HG03025 (cell line): Measurements from ENCODE around the gene SMIM24.

ENCODE experiments used
- ATAC-seq: cut with Tn5 transposase; IDR thresholded peaks from one replicate; pipeline ENCODE4 v1.9.1; 2021; ENCODE audit warnings: mild to moderate bottlenecking, moderate library complexity; ENCODE audit not compliant: unreplicated experiment, low FRiP score

SMIM24 gene

GRCh38 chr19:3476830-3477229, 3.5 kb downstream of the SMIM24 start:
- ATAC-seq = no peak

DNA sequence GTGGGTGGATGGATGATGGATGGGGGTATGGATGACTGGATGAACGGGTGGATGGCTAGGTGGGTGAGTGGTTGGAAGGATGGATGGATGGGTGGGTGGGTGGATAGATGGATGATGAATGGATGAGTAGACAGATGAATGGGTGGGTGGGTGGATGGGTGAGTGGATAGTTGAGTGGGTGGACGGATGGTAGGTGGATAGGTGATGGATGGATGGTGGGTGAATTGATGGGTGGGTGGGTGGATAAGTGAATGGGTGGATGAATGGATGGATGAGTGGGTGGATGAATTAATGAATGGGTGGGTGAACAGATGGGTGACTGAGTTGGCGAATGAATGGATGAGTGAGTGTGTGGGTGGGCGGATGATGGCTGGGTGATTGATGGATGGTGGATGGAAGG, 4.9 kb downstream of the SMIM24 start:
- ATAC-seq = no peak

DNA sequence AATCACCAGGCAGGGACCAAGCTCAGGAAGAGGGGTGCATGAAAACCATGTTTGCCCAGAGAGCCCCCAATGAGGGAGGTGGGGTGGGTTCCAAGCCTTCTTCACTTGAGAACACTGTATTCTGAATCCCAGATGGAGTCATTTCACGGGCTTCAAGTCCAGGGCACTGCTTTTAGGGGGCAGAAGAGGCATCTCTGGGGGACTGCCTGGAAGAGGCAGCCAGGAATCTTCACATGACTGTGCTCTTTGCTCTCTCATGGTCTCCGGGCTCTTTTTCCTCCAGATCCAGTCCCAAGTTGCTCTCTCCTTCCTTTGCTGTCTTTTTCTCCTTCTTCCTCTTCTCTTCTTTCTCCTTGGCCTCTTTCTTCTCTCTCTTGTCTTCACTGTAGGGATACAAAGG, 5.7 kb downstream of the SMIM24 start:
- no peak for ATAC-seq

- no peak for ATAC-seq
Observed at GRCh38 chr19:3474010-3474409, 6.3 kb downstream of the SMIM24 start.

DNA sequence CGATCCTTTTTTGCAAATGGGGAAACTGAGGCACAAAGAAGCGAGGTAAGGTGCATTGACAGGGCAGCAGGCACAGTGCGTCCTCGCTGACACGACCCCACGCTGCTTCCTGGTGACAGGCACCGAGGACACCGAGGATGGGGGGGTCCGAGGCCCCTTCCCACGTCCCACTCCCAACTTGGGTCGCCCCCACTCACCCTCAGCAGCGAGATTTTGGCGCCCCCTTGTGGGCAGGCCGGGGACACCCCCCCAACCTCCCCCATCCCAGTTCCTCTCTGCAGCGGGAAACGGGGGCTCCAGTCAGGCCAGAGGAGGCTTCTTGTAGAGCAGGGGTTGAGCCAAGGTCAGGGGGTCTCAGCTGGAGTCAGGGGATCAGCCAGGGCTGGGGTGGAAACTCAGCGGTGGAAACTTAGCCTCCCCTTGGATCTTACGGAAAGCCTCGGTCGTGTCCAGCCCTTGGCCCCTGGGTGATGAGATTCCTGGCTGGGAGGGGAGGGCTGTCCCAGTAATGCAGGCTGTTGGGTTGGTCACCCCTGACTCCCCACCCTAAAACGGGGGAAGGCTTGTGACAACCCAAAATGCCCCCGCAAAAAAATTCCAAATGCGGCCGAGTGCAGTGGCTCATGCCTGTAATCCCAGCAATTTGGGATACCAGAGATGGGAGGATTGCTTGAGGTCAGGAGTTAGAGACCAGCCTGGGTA, 8.2 kb downstream of the SMIM24 start:
- no peak for ATAC-seq

DNA sequence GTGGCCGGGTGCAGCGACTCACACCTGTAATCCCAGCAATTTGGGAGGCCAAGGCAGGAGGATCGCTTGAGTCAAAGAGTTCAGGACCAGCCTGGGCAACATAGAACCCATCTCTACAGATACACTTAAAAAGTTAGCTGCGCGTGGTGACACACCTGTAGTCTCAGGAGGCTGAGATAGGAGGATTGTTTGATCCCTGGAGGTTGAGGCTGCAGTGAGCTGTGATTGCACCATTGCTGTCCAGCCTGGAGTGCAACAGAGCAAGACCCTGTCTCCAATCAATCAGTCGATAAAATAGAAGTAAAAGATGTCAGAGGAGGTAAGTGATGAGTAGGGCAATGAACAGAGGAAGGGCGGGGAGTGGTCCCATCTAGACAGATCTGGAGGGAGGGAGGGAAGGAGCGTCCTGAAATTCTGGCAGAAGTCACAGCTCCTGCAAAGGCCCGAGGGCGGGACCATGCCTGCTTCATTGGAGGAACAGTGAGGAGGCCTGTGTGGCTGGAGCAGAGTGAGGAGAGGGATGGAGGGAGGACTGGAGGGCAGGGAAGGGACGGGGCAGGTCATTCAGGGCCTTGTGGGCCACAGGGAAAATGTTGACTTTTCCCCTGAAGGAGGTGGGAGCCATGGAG, 9.7 kb downstream of the SMIM24 start:
- no peak for ATAC-seq

GRCh38 chr19:3469638-3470499, 10.5 kb downstream of the SMIM24 start:
- no peak for ATAC-seq

GRCh38 chr19:3468211-3468610, 12.1 kb downstream of the SMIM24 start:
- no peak for ATAC-seq

DNA sequence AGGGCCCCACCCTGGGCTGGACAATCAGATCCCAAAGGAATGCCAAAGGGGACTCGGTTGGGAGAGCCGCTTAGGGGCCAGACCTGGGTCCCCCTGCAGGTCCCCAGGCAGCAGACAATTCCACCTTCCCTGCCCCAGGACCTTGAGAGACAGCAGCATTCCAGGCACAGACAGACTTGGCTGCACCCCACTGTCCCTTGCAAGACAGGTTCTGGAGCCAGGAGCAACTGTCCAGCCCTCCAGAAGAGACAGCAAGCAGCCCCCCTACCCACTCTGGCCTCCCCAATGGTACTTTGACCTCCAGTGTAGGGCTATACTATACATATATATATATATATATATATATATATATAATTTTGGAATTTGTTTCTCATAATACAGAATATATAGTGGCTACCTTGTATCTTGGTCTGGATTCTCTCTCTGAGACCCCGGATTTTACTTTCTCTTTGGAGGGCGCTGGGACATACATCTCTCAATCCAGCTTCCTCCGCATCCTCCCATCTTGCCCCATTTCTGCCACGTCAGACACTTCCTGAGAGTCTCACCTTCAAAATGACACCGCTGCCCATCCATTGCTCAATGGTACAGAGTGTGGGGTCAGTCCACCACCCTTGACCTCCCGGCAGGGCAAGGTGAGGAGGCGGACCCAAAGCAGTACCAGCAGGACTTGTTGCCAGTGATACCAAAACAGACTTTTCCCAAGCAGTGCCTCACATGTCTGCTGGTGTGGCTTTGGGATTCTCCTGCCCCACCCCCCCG, 12.7 kb downstream of the SMIM24 start:
- ATAC-seq = no peak

DNA sequence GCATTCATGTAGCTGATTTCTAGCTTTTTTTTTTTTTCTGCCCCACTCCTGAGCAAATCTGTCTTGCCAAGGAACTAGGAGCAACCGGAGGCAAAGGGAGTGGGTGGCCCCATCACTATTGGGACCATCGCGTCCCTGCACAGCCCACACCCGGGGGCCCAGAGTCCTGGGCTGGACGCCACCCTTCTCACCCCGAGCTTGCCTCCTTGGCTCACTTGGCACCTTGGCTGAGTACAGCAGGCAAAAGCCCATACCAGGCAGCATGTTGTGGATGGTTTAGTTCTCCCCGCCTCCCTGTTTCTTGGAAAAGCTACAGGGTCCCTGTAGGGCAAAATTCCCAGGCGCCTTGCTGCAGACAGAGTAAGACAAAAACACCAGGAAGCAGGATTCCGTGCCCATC, 13.7 kb downstream of the SMIM24 start:
- no peak for ATAC-seq

DNA sequence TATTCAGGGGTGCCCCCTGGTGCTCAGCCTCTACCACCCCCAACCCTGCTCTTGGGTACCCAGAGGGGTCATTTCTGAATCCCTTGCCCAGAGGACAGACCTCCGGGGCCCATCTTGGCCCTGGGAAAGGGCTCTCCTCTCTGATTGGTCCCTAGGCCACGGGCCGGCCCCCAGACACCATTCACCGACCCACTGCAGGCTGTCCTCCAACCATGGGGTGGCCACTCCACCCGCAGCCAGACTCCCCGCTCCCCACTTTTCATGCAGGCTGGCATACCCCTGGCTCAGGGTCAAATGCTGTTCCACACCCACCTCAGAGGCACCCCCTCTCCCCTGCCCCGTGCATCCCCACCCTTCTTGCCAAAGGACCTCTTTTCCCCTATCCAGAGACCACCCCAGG, 14.8 kb downstream of the SMIM24 start:
- no peak for ATAC-seq

- ATAC-seq = no peak
Observed at GRCh38 chr19:3464587-3465235, 15.6 kb downstream of the SMIM24 start.

DNA sequence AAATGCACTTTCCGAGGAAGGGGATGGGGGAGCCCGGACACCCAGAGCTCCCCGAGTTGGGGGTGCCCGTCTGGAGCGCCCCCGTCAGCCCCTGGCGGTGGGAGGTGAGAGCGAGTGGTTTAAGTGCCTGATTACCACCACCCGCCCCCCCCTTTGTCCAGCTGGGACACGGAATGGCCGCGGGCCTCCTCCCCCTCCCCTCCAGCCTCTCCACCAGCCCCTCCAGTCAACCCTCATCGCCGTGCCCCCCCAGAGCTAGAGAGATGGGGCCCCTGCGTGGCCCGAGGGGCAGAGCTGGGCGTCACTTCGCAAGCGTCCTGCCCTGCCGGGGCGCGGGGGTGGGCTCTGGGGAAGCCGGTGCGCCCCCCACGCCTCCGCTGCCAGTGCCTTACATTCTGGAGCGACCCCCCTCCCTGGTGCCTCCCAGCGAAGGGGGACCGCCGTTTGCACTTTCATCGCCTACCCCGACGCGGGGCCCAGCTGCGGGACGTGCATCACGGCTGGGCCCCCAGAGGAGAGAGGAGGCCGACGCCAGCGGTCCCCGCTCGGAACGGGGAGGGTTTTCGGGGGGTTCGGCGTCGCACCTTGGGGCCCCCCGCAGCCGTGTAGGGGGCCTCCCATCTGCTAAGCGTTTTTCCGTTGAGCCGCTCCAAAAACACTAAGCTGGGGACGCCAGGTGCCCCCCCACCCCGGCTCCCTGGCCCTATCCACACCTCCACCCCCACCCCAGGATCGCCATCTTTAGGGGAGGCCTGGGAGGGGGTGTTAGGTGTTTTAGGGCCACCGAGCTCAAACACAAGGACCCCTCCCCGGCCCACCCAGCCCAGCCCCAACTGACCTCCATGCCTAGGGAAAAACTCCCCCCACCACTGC, 16.4 kb downstream of the SMIM24 start:
- no peak for ATAC-seq

DNA sequence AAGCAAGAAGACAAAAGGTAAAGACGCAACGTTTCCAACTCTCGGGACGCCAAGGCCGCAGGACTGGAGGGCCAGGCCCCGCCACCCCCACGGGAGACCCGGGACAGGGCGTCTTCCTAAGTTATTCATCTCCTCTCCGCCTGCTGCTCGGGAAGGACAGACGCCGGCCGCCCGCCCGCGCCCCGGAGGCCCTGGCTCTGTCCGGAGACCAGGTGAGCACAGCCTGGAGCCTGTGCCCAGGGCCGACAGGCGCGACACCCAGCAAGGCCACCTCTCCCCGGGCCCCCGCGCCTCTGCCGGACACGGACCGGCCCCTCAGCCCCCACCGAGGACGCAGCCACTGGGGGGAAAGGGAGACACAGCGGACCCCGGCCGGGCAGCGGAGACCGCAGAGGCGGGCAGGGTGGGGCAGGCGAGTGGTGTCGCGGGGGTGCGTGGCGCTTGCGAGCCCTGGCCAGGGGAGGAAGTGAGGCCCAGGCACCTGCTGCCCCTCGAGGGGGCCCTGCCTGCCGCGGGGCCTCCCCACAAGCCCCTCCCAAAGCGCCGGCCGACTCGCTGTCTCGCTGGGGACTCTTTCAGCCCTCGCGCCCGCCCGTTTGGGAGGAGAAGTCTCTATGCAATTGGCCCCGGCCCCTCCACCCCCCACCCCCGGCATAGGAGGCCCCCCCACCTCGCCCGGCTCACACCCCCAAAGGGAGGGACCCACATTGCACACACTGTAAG, 17.2 kb downstream of the SMIM24 start:
- no peak for ATAC-seq

DNA sequence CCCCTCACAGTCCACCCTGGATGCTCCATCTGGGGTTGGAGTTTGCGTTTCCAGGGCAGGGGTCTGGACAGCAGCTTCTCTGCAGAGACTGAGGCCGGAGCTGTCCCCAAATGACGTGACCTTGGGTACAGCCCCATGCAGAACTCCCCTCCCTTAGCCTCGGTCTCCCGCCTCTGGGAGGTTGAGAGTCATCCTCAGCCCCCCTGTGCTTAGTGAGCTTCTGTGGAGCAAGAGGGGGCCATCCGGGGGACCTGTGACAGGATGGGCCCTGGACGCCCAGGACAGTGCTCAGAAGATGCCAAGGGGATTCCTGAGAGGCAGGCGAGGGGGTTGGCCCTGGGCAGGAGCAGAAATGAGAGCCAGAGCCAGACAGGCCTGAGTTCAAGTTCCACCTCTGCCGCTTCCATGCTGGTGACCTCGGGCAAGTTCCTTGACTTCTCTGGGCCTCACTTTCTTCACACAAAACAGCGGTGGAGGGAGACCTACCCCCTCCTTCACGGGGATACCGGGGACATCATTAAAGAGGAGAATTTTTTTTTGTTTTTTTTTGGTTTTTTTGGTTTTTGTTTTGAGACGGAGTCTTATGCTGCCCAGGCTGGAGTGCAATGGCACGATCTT, 20.3 kb downstream of the SMIM24 start:
- no peak for ATAC-seq

DNA sequence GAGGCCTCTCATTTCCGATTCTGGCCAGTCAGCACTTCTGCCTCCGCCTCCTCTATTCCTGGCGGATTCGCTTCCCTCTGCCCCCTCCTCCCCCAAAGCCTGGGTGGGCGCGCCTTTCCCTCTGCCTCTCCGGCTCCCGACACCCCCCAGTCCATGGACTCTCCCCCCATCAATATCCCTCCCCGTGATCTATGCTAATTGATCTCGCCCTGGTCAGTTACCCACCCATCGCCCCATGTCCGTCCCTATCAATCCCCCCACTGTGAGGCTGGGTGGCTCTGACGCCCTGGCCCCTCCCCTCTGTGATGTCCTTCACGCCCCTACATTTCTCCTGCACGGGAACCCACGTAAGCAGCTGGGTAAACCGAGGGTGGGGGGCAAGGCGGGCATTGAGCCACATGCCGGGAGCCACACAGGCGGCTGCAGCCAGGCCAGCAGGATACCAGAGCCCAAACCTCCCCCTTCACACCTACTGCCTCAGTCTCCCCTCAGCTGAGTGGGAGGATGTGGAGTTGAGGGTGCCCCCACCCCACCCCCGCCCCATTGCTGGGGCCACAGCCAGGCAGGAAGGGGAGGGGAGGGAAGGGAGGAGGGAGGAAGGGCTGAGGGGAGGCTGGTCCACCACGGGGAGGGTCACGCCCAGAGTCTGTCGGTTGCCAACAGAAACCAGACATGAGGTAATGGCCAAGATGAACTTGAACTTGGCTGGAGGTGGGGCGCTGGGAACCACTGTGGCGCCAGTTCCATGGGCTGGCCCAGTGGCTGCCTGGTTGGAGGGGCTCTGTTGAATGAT, 21.0 kb downstream of the SMIM24 start:
- ATAC-seq = no peak

- ATAC-seq = no peak
Observed at GRCh38 chr19:3458229-3459088, 21.9 kb downstream of the SMIM24 start.
